GM10847 (cell line): ENCODE data around the gene AGK.

Experiments
- POLR2A ChIP-seq: IDR thresholded peaks from 2 replicates; pipeline ENCODE4 v1.6.1; 2011; ENCODE audit not compliant: insufficient read length; ENCODE audit errors: extremely low read depth

The AGK gene

DNA sequence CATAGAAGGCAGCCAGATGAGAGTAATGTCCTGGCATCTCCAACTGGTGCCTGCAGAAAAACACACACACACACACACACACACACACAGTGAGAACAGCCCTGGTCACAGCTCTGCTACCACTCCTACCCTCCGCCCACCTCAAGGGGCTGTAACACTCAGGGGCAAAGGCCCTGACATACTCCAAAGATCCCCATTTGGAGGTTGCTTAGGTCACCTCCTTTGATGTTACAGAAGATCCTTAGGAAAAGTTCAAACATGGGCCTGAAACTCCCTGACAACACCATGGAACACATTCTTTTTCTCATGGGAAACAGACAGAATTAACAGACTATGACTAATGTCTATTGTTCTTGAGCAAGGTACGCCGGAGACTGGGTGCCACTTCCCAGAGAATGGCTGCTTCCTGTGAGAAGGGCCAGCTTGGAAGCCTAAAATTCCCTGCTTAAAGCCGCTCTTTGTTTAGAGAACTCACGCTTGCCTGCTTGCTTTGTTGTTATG is 123.0 kb downstream of the AGK start:
- TF ChIP-seq POLR2A, result no peak

- no peak for TF ChIP-seq POLR2A
These were observed 123.5 kb downstream of the AGK start for GRCh38 chr7:141674702-141675101.

GRCh38 chr7:141675436-141676215 is 124.4 kb downstream of the AGK start:
- TF ChIP-seq POLR2A, result no peak

GRCh38 chr7:141676618-141677017 is 125.4 kb downstream of the AGK start:
- no peak for TF ChIP-seq POLR2A

GRCh38 chr7:141679014-141679413 is 127.8 kb downstream of the AGK start:
- no peak for TF ChIP-seq POLR2A

GRCh38 chr7:141685285-141686023 is 134.2 kb downstream of the AGK start:
- TF ChIP-seq POLR2A, result no peak

DNA sequence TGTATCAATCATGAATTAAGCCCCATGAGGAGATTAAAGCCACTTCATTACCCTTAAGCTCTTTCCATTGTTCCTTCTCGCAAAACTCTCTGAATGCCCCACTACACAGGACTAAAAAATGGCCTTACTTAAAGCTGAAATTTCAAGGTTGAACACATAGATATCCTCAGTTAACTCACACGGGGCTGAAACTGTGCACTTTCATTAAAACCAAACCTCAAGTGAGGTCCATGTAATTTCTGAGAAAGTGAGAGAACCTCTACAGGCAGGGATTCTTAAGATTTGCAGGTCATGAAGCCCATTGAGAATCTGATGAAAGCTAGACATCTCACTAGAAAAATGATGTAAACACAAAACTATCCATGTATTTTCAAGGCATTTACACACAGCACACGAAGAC is 134.9 kb downstream of the AGK start:
- no peak for TF ChIP-seq POLR2A

GRCh38 chr7:141686670-141687069 is 135.5 kb downstream of the AGK start:
- no peak for TF ChIP-seq POLR2A

- no peak for TF ChIP-seq POLR2A
These were observed 136.8 kb downstream of the AGK start for GRCh38 chr7:141688043-141688442.

- no peak for TF ChIP-seq POLR2A
These were observed 140.3 kb downstream of the AGK start for GRCh38 chr7:141691540-141691939.

DNA sequence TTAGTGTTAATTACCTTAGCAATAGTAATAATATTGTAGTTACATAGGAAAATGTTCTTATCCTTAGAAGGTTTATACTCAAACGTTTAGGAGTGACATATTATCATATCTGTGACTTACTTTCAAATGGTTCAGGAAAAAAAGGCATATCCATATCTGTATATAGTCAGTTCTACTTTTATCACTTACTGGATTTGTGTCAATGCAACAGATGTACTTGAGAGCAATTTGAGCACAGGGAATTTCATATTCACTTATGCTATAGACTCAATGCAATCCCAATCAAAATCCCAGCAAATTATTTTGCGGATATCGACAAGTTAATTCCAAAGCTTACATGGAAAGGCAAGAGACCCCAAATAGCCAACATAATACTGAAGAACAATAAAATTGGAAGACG is 140.8 kb downstream of the AGK start:
- no peak for TF ChIP-seq POLR2A

GRCh38 chr7:141693082-141693481 is 141.9 kb downstream of the AGK start:
- no peak for TF ChIP-seq POLR2A

GRCh38 chr7:141695803-141696289 is 144.6 kb downstream of the AGK start:
- TF ChIP-seq POLR2A, result no peak

GRCh38 chr7:141696348-141696747 is 145.1 kb downstream of the AGK start:
- TF ChIP-seq POLR2A, result no peak

DNA sequence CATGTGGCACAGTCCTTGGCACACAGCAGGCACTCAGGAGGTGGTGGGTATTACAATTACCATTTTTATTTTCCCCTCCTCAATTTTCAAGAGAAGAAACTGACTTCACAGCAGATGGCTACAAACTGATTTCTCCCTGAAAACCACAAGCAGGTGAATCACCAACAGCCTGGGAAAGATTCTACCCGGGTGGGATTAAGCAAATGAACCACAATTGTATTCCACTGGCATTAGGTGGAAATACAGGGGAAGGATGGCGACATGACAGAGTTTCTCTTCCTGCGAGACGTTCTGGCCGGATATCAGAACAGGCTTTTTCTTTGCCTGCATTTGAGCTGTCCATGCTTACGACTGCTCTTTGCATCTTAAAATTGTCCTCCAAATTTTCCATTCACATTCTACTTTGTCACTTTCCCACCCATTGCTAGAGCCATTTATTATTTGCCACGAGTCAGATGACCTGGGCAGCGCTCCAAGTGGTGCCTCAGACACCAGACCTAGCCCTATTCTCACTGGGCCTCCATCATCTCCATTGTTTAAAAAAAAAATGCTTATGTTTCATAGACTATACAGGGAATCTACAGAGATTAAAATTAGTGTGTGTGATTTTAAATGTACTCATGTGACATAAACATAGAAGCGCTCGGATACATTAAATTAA is 146.1 kb downstream of the AGK start:
- TF ChIP-seq POLR2A, result no peak
